ENCODE data around the gene IL12RB1. TPM values are rescaled to one million over a fixed set of nuclear protein-coding genes. Genes with fewer than 3 reads are reported as not detected.
"Not testable (repeated sequence)": the region's sequence is repeated elsewhere in the genome, so short reads cannot be mapped to it uniquely, and the experiment has no call there.

Gene IL12RB1
- total RNA-seq, 2 donors from 2014 or later = not detected

GRCh38 chr19:18090545-18091216 is 3.9 kb upstream of the IL12RB1 start:
- Mint-ChIP-seq H3K36me3 (ENCODE audit: low read depth) (no peaks in the 10 kb centered on the region), H3K4me3 (no peak overlapping the region), H3K27me3 (ENCODE audit: insufficient read depth) (no peaks in the 10 kb centered on the region), H3K4me1 (no peaks in the 10 kb centered on the region), H3K27ac (no peak overlapping the region), H3K9me3 (no peaks in the 10 kb centered on the region)
- 87 to 88% methylated on average over 6 to 12 of the region's 12 CpGs for WGBS, 2 experiments (ENCODE audit: insufficient coverage in 1 of 2, insufficient read length in 1 of 2)
- no peak for DNase-seq
- no peak overlapping the region for H3K9ac ChIP-seq (ENCODE audit: extremely low read depth, low read length, poor library complexity, severe bottlenecking)
- H3K4me3 ChIP-seq (ENCODE audit: low read length) = no peak overlapping the region
- no peak for TF ChIP-seq CTCF (conservative IDR thresholded peaks at IDR 0.05)
- no peaks in the 10 kb centered on the region for H3K4me1 ChIP-seq (ENCODE audit: control insufficient read depth, insufficient read depth, low read length)
- H3K27me3 ChIP-seq (ENCODE audit: control insufficient read depth, insufficient read depth, low read length, poor library complexity, severe bottlenecking) = no peaks in the 10 kb centered on the region
- no peaks in the 10 kb centered on the region for H3K36me3 ChIP-seq (ENCODE audit: control insufficient read depth, insufficient read depth, low read length)
- no peaks in the 10 kb centered on the region for H3K9me3 ChIP-seq (ENCODE audit: control insufficient read depth, low read length)
- no peak overlapping the region for H3K27ac ChIP-seq (ENCODE audit: low read depth, low read length)

DNA sequence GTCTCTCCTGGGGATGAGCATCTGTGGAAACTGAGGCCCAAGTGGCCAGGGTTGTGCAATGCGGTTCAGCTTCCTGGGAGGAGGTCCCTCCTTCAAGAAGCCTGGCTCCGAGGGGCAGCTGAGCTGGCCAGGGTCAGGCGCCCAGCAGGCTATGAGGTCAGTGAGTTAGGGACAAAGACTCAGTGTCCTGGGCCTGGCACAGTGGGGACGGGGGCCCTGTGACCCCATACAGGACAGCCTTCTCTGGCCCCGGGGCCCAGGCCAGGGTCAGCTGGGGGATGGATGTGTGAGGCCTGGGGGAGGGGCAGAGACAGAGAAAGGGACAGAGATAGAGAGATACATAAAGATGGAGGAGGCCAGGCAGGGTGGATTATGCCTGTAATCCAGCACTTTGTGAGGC is 3.0 kb upstream of the IL12RB1 start:
- Histone ChIP-seq H3K27ac (ENCODE audit: low read depth, low read length) (no peak overlapping the region), H3K36me3 (ENCODE audit: control insufficient read depth, insufficient read depth, low read length) (no peaks in the 10 kb centered on the region), H3K4me1 (ENCODE audit: control insufficient read depth, insufficient read depth, low read length) (no peaks in the 10 kb centered on the region), H3K9ac (ENCODE audit: extremely low read depth, low read length, poor library complexity, severe bottlenecking) (no peak overlapping the region), H3K4me3 (ENCODE audit: low read length) (no peak overlapping the region), H3K9me3 (ENCODE audit: control insufficient read depth, low read length) (no peaks in the 10 kb centered on the region), H3K27me3 (ENCODE audit: control insufficient read depth, insufficient read depth, low read length, poor library complexity, severe bottlenecking) (no peaks in the 10 kb centered on the region)
- 83 to 90% methylated on average over 2 to 5 of the region's 5 CpGs for WGBS, 2 experiments (ENCODE audit: insufficient coverage in 1 of 2, insufficient read length in 1 of 2)
- Mint-ChIP-seq H3K36me3 (ENCODE audit: low read depth) (no peaks in the 10 kb centered on the region), H3K27ac (no peak overlapping the region), H3K4me3 (no peak overlapping the region), H3K4me1 (no peaks in the 10 kb centered on the region), H3K9me3 (no peaks in the 10 kb centered on the region), H3K27me3 (ENCODE audit: insufficient read depth) (no peaks in the 10 kb centered on the region)
- DNase-seq = no peak
- no peak for TF ChIP-seq CTCF (conservative IDR thresholded peaks at IDR 0.05)

GRCh38 chr19:18089096-18089541 is 2.4 kb upstream of the IL12RB1 start:
- not testable (repeated sequence) for H3K9me3 Mint-ChIP-seq, H3K27ac Mint-ChIP-seq
- 89 to 90% methylated on average over 10 to 11 of the region's 11 CpGs for WGBS, 2 experiments (ENCODE audit: insufficient coverage in 1 of 2, insufficient read length in 1 of 2)

More at GRCh38 chr19:18089096-18089541, 2.4 kb upstream of the IL12RB1 start:
- not testable (repeated sequence) for H3K4me3 ChIP-seq (ENCODE audit: low read length); H3K36me3 ChIP-seq (ENCODE audit: control insufficient read depth, insufficient read depth, low read length); H3K36me3 Mint-ChIP-seq (ENCODE audit: low read depth); DNase-seq; H3K4me3 Mint-ChIP-seq; H3K4me1 Mint-ChIP-seq; H3K27ac ChIP-seq (ENCODE audit: low read depth, low read length); H3K4me1 ChIP-seq (ENCODE audit: control insufficient read depth, insufficient read depth, low read length); H3K9ac ChIP-seq (ENCODE audit: extremely low read depth, low read length, poor library complexity, severe bottlenecking); H3K27me3 ChIP-seq (ENCODE audit: control insufficient read depth, insufficient read depth, low read length, poor library complexity, severe bottlenecking); H3K27me3 Mint-ChIP-seq (ENCODE audit: insufficient read depth); H3K9me3 ChIP-seq (ENCODE audit: control insufficient read depth, low read length)

Data from endodermal cell (in vitro differentiated cells).